OCI-LY1 (cell line): Measurements from ENCODE around the gene HCRTR1.

ENCODE experiments used
- CTCF ChIP-seq: fragments of 200-600 bp; sonication (generic), shearing (Covaris generic); IDR thresholded peaks from 2 replicates; pipeline ENCODE4 v1.5.1; 2017; ENCODE audit warnings: mild to moderate bottlenecking, antibody characterized with exemption, low read length, moderate library complexity, mixed read lengths
- EZH2 ChIP-seq: fragments of 200-600 bp; sonication (generic), shearing (Covaris generic); IDR thresholded peaks from 2 replicates; pipeline ENCODE4 v1.8.0; 2017; ENCODE audit warnings: borderline replicate concordance, mixed run types, mild to moderate bottlenecking, antibody characterized with exemption, low read length, moderate library complexity, mixed read lengths

GRCh38 chr1:31570228-31570627 is 47.3 kb upstream of the HCRTR1 start:
- TF ChIP-seq CTCF: no peak
- TF ChIP-seq EZH2: no peak
